GM23248 (cell line): ENCODE measurements around the gene ABTB1. TPM values are rescaled to one million over a fixed set of nuclear protein-coding genes. Genes with fewer than 3 reads are reported as not detected.
A peak's percentile ranks its signal among the peaks of the same experiment; 100 is the strongest.

Source experiments
- DNase-seq: peaks from one replicate; pipeline ENCODE4 v3.0.0-alpha.2; 2015
- H2AFZ ChIP-seq: fragments of 200-600 bp; sonication (generic); 2 replicates; pipeline ENCODE4 v1.6.1; 2016; ENCODE audit warnings: antibody characterized with exemption
- H3F3A ChIP-seq: fragments of 200-600 bp; sonication (generic); 2 replicates; pipeline ENCODE4 v1.6.1; 2016; ENCODE audit warnings: mild to moderate bottlenecking, antibody characterized with exemption, mixed run types; ENCODE audit not compliant: insufficient read depth
- H3K27ac ChIP-seq: fragments of 200-600 bp; sonication (generic); 2 replicates; pipeline ENCODE4 v1.5.1; 2016; ENCODE audit warnings: mild to moderate bottlenecking
- H3K27me3 ChIP-seq: fragments of 200-600 bp; sonication (generic); replicated peaks from 2 replicates; pipeline ENCODE4 v1.6.1; 2016; ENCODE audit warnings: mild to moderate bottlenecking; ENCODE audit not compliant: insufficient read depth
- H3K36me3 ChIP-seq: fragments of 200-600 bp; sonication (generic); 2 replicates; pipeline ENCODE4 v1.6.1; 2016; ENCODE audit warnings: low read depth, mild to moderate bottlenecking
- H3K4me1 ChIP-seq: fragments of 200-600 bp; sonication (generic); 2 replicates; pipeline ENCODE4 v1.6.1; 2016; ENCODE audit warnings: mild to moderate bottlenecking; ENCODE audit not compliant: insufficient read depth
- H3K4me2 ChIP-seq: fragments of 200-600 bp; sonication (generic); one replicate; pipeline ENCODE4 v1.6.1; 2016; ENCODE audit warnings: mild to moderate bottlenecking; ENCODE audit not compliant: unreplicated experiment
- H3K4me3 ChIP-seq: fragments of 200-600 bp; sonication (generic); 2 replicates; pipeline ENCODE4 v1.5.1; 2016; ENCODE audit warnings: mild to moderate bottlenecking
- H3K79me2 ChIP-seq: fragments of 200-600 bp; sonication (generic); 2 replicates; pipeline ENCODE4 v1.6.1; 2016; ENCODE audit warnings: mild to moderate bottlenecking; ENCODE audit not compliant: insufficient read depth
- H3K9ac ChIP-seq: fragments of 200-600 bp; sonication (generic); 2 replicates; pipeline ENCODE4 v1.6.1; 2016; ENCODE audit warnings: mild to moderate bottlenecking
- H3K9me2 ChIP-seq: fragments of 200-600 bp; sonication (generic); 2 replicates; pipeline ENCODE4 v1.6.1; 2016; ENCODE audit warnings: mixed run types, mild to moderate bottlenecking, moderate library complexity; ENCODE audit not compliant: insufficient read depth
- H3K9me3 ChIP-seq: fragments of 200-600 bp; sonication (generic); one replicate; pipeline ENCODE4 v1.6.1; 2017; ENCODE audit warnings: low read depth
- H4K20me1 ChIP-seq: fragments of 200-600 bp; sonication (generic); 2 replicates; pipeline ENCODE4 v1.6.0; 2016; ENCODE audit not compliant: insufficient read depth
- EZH2 ChIP-seq: fragments of 200-600 bp; sonication (generic); IDR thresholded peaks from 2 replicates; pipeline ENCODE4 v1.6.1; 2018; ENCODE audit warnings: antibody characterized with exemption, mild to moderate bottlenecking; ENCODE audit not compliant: insufficient read depth, poor library complexity, severe bottlenecking
- EZH2phosphoT487 ChIP-seq: fragments of 200-600 bp; sonication (generic); IDR thresholded peaks from 2 replicates; pipeline ENCODE4 v1.6.1; 2018; ENCODE audit warnings: antibody characterized with exemption, moderate library complexity, mild to moderate bottlenecking, low read depth; ENCODE audit not compliant: insufficient read depth
- WGBS, 2 experiments: methylation state at CpG; one replicate each; pipeline ENCODE4 v1.1.6; 2015 to 2017; ENCODE audit warnings: low lambda C conversion rate in 2 of 2, low coverage in 1 of 2; ENCODE audit errors: missing lambda C conversion rate in 2 of 2; 5-methylcytosine and 5-hydroxymethylcytosine counted together
- in situ Hi-C: fragments of 300-500 bp; cut with MboI; formaldehyde crosslinking; loops from 2 replicates; pipeline ENCODE4 v1.15.0; 2020
- polyA plus RNA-seq: library from polyadenylated mRNA; unstranded; fragments of >200 nt; fragmentation: Nextera tagmentation; extraction: Ambion mirVana; gene quantifications from 2 replicates; pipeline ENCODE4 v1.2.1, GENCODE V29; 2016
- total RNA-seq: library from RNA; depleted of rRNA; stranded (reverse); fragments of >200 nt; shearing (Covaris generic); gene quantifications from 2 replicates; pipeline ENCODE4 v1.2.3, GENCODE V29; 2014

The ABTB1 gene
- total and polyA plus RNA-seq, 2 experiments from 2014 or later = 7.8 to 20.9 TPM

DNA sequence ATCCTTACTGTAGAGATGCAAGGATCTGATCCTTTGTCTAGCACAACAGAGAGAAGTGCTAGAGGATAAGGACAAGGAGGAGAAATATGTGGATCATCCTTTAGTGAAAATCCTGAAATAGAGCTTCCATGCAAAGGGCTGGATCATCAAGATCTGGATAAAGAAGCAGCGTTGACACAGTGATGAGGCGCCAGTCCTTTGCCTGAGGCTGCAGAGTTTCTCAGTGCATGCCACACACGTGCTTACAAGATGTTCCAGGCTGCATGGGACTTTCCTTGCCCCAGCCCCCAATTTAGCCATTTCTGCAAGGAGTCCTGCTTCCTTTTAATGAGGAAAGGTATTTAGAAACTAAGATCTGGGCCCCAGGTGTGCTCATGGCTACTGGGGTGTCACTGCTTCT, 7.2 kb upstream of the ABTB1 start:
- in situ Hi-C loops = loop anchor here (10.0 kb wide), 1 partner anchor 299 kb away; no protein-coding TSS in a partner anchor
- H3K9me2 ChIP-seq = no peaks in the 10 kb centered on the region
- H3K27ac ChIP-seq = no peak overlapping the region
- 8 to 17% methylated on average over 3 of the region's 3 CpGs for WGBS, 2 experiments
- no peak overlapping the region for H3K9ac ChIP-seq
- no peaks in the 10 kb centered on the region for H3K36me3 ChIP-seq
- TF ChIP-seq EZH2 = no peak
- TF ChIP-seq EZH2phosphoT487 = no peak
- H3K27me3 ChIP-seq = no peaks in the 10 kb centered on the region
- DNase-seq = peak; percentile 37
- no peaks in the 10 kb centered on the region for H4K20me1 ChIP-seq
- no peaks in the 10 kb centered on the region for H3K79me2 ChIP-seq
- H3K4me2 ChIP-seq = no peak overlapping the region
- no peaks in the 10 kb centered on the region for H3K9me3 ChIP-seq
- no peaks in the 10 kb centered on the region for H3F3A ChIP-seq
- no peaks in the 10 kb centered on the region for H3K4me1 ChIP-seq
- no peak overlapping the region for H3K4me3 ChIP-seq
- H2AFZ ChIP-seq = no peak overlapping the region

DNA sequence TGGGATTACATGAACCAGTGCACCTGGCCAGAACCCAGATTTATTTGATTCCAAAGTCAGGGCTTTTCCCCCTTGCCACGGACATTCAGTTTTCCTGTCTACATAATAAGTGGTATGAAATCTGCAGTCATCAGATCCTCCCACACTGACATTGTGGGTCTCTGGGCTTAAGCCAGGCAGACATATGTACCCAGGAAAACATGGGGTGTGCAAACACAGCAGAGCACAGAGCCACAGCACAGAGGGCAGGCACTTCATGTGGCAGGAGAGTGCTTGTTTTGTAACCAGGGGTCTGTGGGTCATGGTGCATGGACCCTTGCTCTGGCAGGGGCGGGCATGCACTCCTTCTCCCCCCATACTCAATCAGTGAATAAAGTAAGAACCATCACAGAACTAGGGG, 6.1 kb upstream of the ABTB1 start:
- H3K4me2 ChIP-seq = no peak overlapping the region
- TF ChIP-seq EZH2phosphoT487 (no peak), EZH2 (no peak)
- H3K9me3 ChIP-seq = no peaks in the 10 kb centered on the region
- H3K36me3 ChIP-seq = no peaks in the 10 kb centered on the region
- no peaks in the 10 kb centered on the region for H3K27me3 ChIP-seq
- no peaks in the 10 kb centered on the region for H3F3A ChIP-seq
- H2AFZ ChIP-seq = no peak overlapping the region
- no peaks in the 10 kb centered on the region for H3K79me2 ChIP-seq
- no peak overlapping the region for H3K27ac ChIP-seq
- in situ Hi-C loops = loop anchor here (10.0 kb wide), 1 partner anchor 298 kb away; no protein-coding TSS in a partner anchor
- DNase-seq = no peak
- no peaks in the 10 kb centered on the region for H3K9me2 ChIP-seq
- H3K4me3 ChIP-seq = no peak overlapping the region
- no peaks in the 10 kb centered on the region for H3K4me1 ChIP-seq
- WGBS, 2 experiments = 69 to 79% methylated on average over 2 of the region's 2 CpGs
- H3K9ac ChIP-seq = no peak overlapping the region
- no peaks in the 10 kb centered on the region for H4K20me1 ChIP-seq

DNA sequence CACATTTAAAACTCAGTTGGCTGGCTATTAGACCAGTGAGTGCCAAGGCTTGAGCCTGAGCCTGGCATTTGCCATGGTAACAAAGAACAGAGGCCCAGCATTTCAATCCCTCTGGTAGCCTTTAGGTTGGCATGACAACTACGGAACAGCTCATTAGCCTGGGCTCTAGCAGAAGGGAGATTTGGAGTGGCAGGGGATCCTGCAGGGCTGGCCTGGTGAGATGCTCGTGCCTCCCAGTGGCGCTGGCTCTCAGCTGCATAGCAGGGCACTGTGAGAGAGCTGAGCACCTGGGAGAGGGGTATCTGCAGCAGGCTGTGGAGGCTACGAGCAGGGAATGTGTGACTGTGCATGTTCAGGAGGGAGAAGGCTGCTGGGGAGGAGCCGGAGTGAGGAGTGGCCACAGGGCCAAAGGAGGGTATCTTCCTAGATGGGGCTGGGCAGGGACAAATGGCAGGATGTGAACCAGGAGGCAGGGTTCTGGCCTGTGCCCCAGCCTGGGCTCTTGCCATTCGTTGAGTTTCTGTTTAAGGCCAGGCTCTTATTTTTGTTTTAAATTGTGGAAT, 5.6 kb upstream of the ABTB1 start:
- Histone ChIP-seq H3K79me2 (no peaks in the 10 kb centered on the region), H3K4me1 (no peaks in the 10 kb centered on the region), H3K9me3 (no peaks in the 10 kb centered on the region), H3K4me3 (no peak overlapping the region), H3K36me3 (no peaks in the 10 kb centered on the region), H3F3A (no peaks in the 10 kb centered on the region), H3K27me3 (no peaks in the 10 kb centered on the region), H4K20me1 (no peaks in the 10 kb centered on the region), H2AFZ (no peak overlapping the region), H3K9ac (no peak overlapping the region), H3K27ac (no peak overlapping the region), H3K9me2 (no peaks in the 10 kb centered on the region), H3K4me2 (no peak overlapping the region)
- DNase-seq = no peak
- 66 to 68% methylated on average over 6 of the region's 6 CpGs for WGBS, 2 experiments
- in situ Hi-C loops = loop anchor here (10.0 kb wide), 1 partner anchor 298 kb away; no protein-coding TSS in a partner anchor
- no peak for TF ChIP-seq EZH2phosphoT487
- no peak for TF ChIP-seq EZH2

DNA sequence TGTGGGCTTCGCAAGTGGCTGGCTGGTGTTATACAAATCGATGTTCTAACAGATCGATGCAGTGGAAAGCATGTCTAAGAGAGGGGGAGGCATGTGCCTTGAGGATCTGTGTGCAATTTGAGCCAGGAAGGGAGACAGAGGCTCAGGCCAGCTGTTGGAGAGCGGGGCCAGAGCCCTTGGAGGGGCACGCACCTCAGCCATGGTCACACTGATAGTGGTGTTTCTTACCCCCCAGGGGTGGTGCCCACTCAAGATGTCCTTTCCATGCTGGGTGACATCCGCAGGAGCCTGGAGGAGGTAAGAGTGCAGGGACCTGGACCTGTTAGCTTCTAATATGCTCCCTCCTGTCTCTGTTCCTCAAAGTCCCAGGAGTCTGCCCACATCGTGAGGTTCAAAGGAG, 3.8 kb upstream of the ABTB1 start:
- no peak for TF ChIP-seq EZH2
- no peak for TF ChIP-seq EZH2phosphoT487
- no peaks in the 10 kb centered on the region for H4K20me1 ChIP-seq
- no peak for DNase-seq
- no peaks in the 10 kb centered on the region for H3K4me1 ChIP-seq
- H3K27me3 ChIP-seq = no peaks in the 10 kb centered on the region
- H3K79me2 ChIP-seq = peaks cover 6% of the 10 kb centered on the region; the same call in 1 of the 2 replicates
- no peaks in the 10 kb centered on the region for H3K36me3 ChIP-seq
- H3K4me3 ChIP-seq = no peak overlapping the region
- no peaks in the 10 kb centered on the region for H3K9me3 ChIP-seq
- H2AFZ ChIP-seq = no peak overlapping the region
- no peak overlapping the region for H3K27ac ChIP-seq
- H3K4me2 ChIP-seq = no peak overlapping the region
- no peak overlapping the region for H3K9ac ChIP-seq
- WGBS, 2 experiments = 85 to 86% methylated on average over 7 of the region's 7 CpGs
- no peaks in the 10 kb centered on the region for H3F3A ChIP-seq
- in situ Hi-C loops = loop anchor here (10.0 kb wide), 1 partner anchor 296 kb away; no protein-coding TSS in a partner anchor
- H3K9me2 ChIP-seq = no peaks in the 10 kb centered on the region
